ENCODE measurements around the gene SENP6.
A peak's percentile ranks its signal among the peaks of the same experiment; 100 is the strongest.

Gene SENP6

DNA sequence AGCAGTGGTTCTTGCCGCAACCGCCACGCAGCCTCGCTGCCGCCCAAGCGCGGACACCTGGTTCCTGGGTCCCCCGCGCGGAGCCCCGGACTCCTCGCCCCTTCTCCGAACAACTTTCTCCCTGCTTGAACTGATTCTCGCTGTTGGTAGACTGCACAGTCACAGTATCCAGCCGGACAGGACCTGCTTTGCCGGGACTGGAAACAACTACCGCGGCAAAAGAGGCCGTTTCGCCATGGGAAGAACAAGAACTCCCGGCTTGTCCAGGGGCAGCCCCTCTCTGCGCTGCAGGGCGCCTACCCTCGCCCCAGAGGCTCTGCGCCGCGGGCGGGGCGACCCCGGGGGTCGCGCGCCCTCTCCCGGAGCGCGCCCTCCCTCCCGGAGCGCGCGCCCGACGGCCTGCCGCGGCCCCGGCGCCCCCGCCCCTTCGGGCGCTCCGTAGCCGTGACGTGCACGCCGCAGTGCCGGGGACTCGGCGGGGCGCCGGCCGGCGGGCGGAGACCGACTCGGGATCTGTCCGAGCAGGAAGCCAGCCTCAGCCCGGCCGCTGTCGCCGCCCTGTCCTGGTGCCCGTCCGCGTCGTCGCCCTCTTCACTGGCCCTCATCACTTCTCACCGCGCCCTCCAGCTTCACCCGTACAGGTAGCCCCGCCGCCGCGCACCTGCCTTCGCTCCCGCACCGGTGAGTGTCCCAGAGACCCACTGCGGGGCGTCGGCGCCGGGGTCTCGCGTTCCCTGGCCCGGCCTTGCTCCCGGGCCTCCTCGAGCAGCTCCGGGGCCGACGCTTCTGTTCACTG is 147.3 kb downstream of the SENP6 start, which contains the start of gene MYO6:
Gene MYO6 (plus strand): TSS at position 497 of the 796 bp plus-strand sequence. CDS start 68,309 bp downstream, outside the sequence.
- peak; percentile 44 to 76 for DNase-seq

DNA sequence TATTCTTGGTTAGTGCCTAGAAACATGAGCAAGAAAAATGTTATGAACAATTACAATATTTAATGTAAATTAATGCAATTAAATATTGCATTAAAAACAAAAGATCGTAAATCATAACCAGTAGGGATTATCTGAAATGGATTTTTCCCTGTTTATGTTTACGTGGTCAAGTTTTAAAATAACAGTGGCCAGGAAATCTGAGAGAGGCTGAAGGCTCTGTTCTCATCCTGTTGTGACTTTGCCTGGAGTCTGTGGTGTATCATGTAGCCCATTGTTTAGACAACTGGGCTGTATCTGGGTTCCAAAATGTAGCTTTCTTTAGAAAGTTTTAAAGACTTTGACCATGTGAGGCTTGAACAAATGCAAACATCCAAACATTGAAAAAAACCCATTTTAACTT is 149.8 kb downstream of the SENP6 start:
- no peak for DNase-seq

DNA sequence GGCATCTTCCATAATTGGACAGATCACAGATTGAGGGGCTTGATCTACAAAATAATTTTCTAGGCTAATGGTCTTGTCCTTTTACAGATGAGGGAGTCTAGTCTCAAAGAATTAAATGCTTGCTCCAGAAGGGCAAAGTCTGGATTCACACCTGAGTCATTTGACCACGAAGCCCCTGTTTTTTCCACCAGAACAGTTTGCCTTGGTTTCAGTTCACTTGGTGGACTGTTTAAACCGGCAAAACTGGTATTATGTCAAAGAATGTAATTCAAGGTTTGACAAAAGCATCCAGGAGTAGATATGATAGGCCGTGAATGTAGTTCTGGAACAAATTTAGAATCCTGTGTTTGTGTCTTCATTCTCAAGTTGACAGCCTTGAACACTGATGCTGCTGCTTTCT is 150.7 kb downstream of the SENP6 start:
- DNase-seq: no peak

DNA sequence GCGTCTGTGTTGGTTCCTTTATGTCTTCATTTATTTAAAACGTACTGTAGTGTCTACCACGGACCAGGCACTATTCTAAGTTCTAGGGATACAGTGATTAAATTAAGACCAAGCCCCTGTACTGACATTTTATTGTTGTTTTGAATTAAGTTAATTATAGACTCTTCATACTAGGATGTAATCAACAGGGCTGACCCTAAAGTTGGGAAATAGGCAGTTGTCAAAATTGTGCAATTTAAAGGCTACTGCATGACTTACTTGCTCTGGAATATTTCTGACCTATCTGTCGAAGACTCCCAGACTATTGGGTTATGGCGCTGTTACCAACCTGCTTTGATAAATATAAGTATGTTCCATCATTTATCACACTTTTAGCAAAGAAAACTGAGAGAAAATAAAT is 154.0 kb downstream of the SENP6 start:
- DNase-seq: peak in 1 of 2 donors; percentile 4

DNA sequence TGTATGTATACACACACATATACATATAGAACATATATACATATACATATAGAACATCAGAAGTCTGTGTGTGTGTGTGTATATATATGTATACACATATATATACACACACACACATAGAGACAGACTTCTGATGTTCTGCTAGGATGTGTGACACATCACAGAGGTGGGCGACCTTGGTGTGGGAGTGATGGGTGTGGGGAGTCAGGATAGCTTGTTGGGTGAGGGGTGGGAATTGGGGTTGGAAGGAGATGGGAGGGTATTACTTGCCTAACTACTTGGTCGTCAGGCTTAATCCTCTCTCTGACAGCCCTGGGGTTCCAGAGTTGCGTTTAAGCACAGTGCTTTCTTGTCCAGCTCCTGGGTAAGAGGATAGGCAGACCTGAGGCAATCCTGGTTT is 155.6 kb downstream of the SENP6 start:
- no peak for DNase-seq

DNA sequence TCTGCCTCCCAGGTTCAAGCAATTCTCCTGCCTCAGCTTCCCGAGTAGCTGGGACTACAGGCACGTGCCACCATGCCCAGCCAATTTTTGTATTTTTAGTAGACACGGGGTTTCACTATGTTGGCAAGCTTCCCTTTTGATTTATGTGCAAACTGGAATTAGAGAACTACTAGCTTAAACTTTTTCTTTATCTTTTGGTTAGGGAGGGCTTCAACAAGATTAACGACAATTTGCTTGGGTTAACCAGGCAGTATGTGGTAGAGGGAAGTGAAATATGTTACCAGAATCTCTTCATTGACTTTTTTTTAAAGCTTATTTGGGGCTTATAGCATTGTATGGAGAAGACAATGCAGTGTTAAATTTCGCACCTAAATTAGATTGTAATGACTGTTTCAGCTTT is 156.4 kb downstream of the SENP6 start:
- DNase-seq: no peak

DNA sequence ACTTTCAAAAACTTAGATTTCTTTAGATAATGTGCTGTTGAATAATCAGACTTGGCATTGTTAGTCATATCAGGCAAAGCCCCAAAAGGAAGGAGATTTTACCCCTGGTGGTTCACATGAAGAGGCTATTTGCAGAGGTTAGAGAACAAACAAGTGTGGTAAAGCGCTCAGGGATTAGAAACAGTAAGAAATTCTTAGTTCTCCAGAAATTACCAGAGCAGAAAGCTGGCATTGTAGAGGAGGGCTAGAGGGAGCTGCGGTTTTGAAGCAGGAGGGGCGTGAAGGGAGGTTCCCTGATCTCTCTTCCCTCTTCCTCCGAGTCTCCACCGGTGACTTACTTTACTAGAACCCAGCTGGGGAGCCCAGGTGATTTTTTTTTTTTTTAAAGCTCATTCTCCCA is 157.5 kb downstream of the SENP6 start:
- no peak for DNase-seq

DNA sequence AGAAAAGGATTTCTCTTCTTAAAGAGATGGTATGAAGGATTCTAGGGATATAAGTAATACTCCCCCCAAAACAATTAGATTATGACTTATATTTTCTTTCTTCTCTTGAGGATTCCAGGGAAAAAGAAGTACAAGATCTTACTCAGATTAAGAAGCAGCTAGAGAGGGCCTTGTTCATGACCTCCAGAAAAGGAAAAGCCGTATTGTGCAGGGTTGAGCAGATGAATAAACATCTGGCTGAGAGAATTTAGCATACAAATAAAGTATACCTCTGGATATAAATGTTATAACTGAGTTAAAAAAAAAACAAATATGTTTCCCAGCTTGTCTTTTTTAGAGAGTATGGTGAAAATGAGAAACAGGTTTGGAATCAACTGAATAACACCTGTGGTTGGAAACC is 158.6 kb downstream of the SENP6 start:
- no peak for DNase-seq

DNA sequence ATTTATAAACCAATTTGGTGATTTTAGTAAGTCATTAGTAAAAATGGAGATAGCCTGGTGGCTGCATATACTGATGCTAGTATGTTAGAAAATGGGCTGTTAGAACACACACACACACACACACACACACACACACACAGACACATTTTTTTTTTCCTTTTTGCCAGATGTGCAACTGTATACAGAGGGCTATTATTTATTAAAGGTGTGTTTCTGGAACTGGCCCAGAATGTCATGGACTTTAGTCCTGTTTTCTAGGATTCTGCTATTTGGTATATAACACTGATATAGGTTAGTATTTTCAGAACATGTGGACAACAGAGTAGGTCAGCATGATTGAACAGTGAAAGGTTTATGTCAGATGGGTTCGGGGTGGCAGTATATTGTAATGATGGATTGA is 159.8 kb downstream of the SENP6 start:
- no peak for DNase-seq

DNA sequence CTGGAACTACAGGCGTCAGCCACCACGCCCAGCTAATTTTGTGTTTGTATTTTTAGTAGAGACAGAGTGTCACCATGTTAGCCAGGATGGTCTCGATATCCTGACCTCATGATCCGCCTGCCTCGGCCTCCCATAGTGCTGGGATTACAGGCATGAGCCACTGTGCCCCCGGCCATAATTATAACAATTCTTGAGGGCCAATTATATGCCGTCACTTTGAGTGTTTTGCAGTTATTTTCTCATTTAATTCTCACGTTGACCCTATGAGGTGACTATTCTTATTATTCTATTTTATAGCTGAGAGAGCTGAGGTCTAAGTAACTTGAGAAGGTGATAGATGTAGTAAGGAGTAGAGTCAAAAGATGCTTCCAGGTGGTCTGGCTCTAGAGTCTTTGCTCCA is 160.4 kb downstream of the SENP6 start:
- DNase-seq: no peak

DNA sequence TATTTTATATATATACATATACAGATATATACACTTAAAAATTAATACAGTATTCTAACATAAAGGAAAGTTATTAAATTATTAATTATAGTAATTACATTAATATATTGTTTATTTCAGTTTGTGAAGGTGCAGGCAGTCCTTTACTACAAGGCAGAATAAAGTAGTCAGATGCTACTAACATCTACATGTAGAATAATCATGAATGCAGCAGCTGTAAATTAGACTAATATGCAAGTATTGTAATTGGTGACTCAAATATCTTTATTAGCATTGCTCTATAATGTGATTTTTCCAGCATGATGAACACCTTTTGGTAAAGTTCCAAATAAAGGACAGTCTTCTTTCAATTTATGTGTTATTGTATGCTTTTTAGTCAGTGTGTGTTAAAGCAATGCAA is 164.7 kb downstream of the SENP6 start:
- DNase-seq: no peak

Measured in inflammatory macrophage (primary cell).